CD4-positive, CD25-positive, alpha-beta regulatory T cell (primary cell): ENCODE measurements around the gene FBRSL1. TPM values are rescaled to one million over a fixed set of nuclear protein-coding genes. Genes with fewer than 3 reads are reported as not detected.

Experiments used
- ATAC-seq, 2 donors: fragments of 150-1000 bp; cut with Tn5 transposase; one replicate each; pipeline ENCODE4 v1.10.0; 2021; ENCODE audit warnings: low read depth in 2 of 2, moderate number of reproducible peaks in 2 of 2, moderate library complexity in 1 of 2
- DNase-seq, 3 donors: peaks; one replicate each; pipeline versions ENCODE4 v3.0.0 to v3.0.0-alpha.2; 2012 to 2022; ENCODE audit warnings: mixed read lengths in 1 of 3
- H3K27ac ChIP-seq: one replicate; pipeline ENCODE4 v1.7.0; 2013; ENCODE audit warnings: mild to moderate bottlenecking, low read length; ENCODE audit not compliant: insufficient read depth, poor library complexity, severe bottlenecking
- H3K27me3 ChIP-seq: one replicate; pipeline ENCODE4 v1.7.0; 2013; ENCODE audit warnings: low read length; ENCODE audit not compliant: control insufficient read depth, insufficient read depth
- H3K36me3 ChIP-seq: one replicate; pipeline ENCODE4 v1.7.0; 2013; ENCODE audit warnings: mild to moderate bottlenecking, low read length, moderate library complexity; ENCODE audit not compliant: control insufficient read depth, insufficient read depth
- H3K4me1 ChIP-seq: 2 replicates; pipeline ENCODE4 v1.7.0; 2013; ENCODE audit warnings: mild to moderate bottlenecking, low read length; ENCODE audit not compliant: insufficient read depth, control insufficient read depth, poor library complexity, severe bottlenecking
- H3K4me3 ChIP-seq: one replicate; pipeline ENCODE4 v1.7.0; 2013; ENCODE audit warnings: low read depth, mild to moderate bottlenecking, low read length, moderate library complexity
- H3K9me3 ChIP-seq, 2 experiments: 1 replicate in 1 of 2; 2 replicates in 1 of 2; pipeline ENCODE4 v1.7.0; 2013; ENCODE audit warnings: low read length in 2 of 2, mild to moderate bottlenecking in 1 of 2, moderate library complexity in 1 of 2; ENCODE audit not compliant: control insufficient read depth in 2 of 2
- H3K27ac Mint-ChIP-seq, 3 donors: one replicate each; pipeline ENCODE4 v1.8.0; 2020 to 2022; ENCODE audit warnings: mild to moderate bottlenecking in 3 of 3, mixed read lengths in 3 of 3, moderate library complexity in 2 of 3
- H3K27me3 Mint-ChIP-seq: one replicate; pipeline ENCODE4 v1.8.0; 2022; ENCODE audit warnings: mild to moderate bottlenecking, mixed read lengths
- H3K36me3 Mint-ChIP-seq: one replicate; pipeline ENCODE4 v1.8.0; 2020; ENCODE audit warnings: mixed read lengths
- H3K4me1 Mint-ChIP-seq, 4 donors: one replicate each; pipeline ENCODE4 v1.8.0; 2020 to 2022; ENCODE audit warnings: mixed read lengths in 4 of 4, mild to moderate bottlenecking in 1 of 4
- H3K4me3 Mint-ChIP-seq, 4 donors: one replicate each; pipeline ENCODE4 v1.8.0; 2020 to 2022; ENCODE audit warnings: mild to moderate bottlenecking in 4 of 4, mixed read lengths in 4 of 4, moderate library complexity in 3 of 4
- H3K9me3 Mint-ChIP-seq, 7 donors: one replicate each; pipeline ENCODE4 v1.8.0; 2020 to 2022; ENCODE audit warnings: mixed read lengths in 7 of 7, mild to moderate bottlenecking in 3 of 7, moderate library complexity in 2 of 7
- polyA plus RNA-seq, 4 donors: library from polyadenylated mRNA; unstranded; fragments of 300-500 nt; fragmentation: Illumina TruSeq; gene quantifications; one replicate each; pipeline ENCODE4 v1.2.3, GENCODE V29; 2021
- total RNA-seq: library from RNA; stranded (reverse); gene quantifications from one replicate; pipeline ENCODE4 v1.2.3, GENCODE V29; 2022

Gene FBRSL1
- total and polyA plus RNA-seq, 5 donors from 2014 or later = 0.16 to 94.6 (median 0.34) TPM

GRCh38 chr12:132450418-132451171 is 39.4 kb upstream of the FBRSL1 start:
- no peak for ATAC-seq

GRCh38 chr12:132451172-132451835 is 38.6 kb upstream of the FBRSL1 start:
- Histone ChIP-seq H3K27ac (no peak overlapping the region), H3K4me1 (peaks cover 21% of the 10 kb centered on the region), H3K9me3 (no peaks in the 10 kb centered on the region), H3K4me3 (no peak overlapping the region), H3K36me3 (no peaks in the 10 kb centered on the region), H3K27me3 (no peaks in the 10 kb centered on the region)
- ATAC-seq (peak; percentile 36 to 55), DNase-seq (no peak)
- Mint-ChIP-seq H3K27ac (no peak overlapping the region), H3K4me3 (no peak overlapping the region), H3K36me3 (no peaks in the 10 kb centered on the region), H3K27me3 (peaks cover 4% of the 10 kb centered on the region), H3K4me1 (peaks cover 0 to 40% (median 2%) of the 10 kb centered on the region in 4 donors), H3K9me3 (no peaks in the 10 kb centered on the region)

More at GRCh38 chr12:132450418-132451171, 39.4 kb upstream of the FBRSL1 start:
- H3K36me3 Mint-ChIP-seq = no peaks in the 10 kb centered on the region
- no peak for DNase-seq
- H3K27me3 ChIP-seq = no peaks in the 10 kb centered on the region
- H3K36me3 ChIP-seq = no peaks in the 10 kb centered on the region
- H3K4me3 ChIP-seq = no peak overlapping the region
- H3K27me3 Mint-ChIP-seq = peaks cover 4% of the 10 kb centered on the region
- H3K27ac ChIP-seq = no peak overlapping the region
- no peak overlapping the region for H3K4me3 Mint-ChIP-seq
- H3K9me3 ChIP-seq = no peaks in the 10 kb centered on the region
- peaks cover 0 to 47% (median 2%) of the 10 kb centered on the region in 4 donors for H3K4me1 Mint-ChIP-seq
- no peak overlapping the region for H3K27ac Mint-ChIP-seq
- H3K4me1 ChIP-seq = peaks cover 28% of the 10 kb centered on the region
- H3K9me3 Mint-ChIP-seq = peaks cover 0 to 3% (median 0%) of the 10 kb centered on the region in 7 donors

GRCh38 chr12:132451836-132452195 is 38.1 kb upstream of the FBRSL1 start:
- no peaks in the 10 kb centered on the region for H3K27me3 ChIP-seq
- no peak overlapping the region for H3K27ac Mint-ChIP-seq
- H3K4me1 ChIP-seq = peaks cover 19% of the 10 kb centered on the region
- DNase-seq (no peak), ATAC-seq (no peak)
- no peaks in the 10 kb centered on the region for H3K9me3 Mint-ChIP-seq
- no peaks in the 10 kb centered on the region for H3K36me3 Mint-ChIP-seq
- peaks cover 0 to 35% (median 2%) of the 10 kb centered on the region in 4 donors for H3K4me1 Mint-ChIP-seq
- H3K27me3 Mint-ChIP-seq = peaks cover 4% of the 10 kb centered on the region
- H3K4me3 ChIP-seq = no peak overlapping the region
- no peaks in the 10 kb centered on the region for H3K9me3 ChIP-seq
- H3K4me3 Mint-ChIP-seq = no peak overlapping the region
- H3K36me3 ChIP-seq = no peaks in the 10 kb centered on the region
- H3K27ac ChIP-seq = no peak overlapping the region

GRCh38 chr12:132452596-132453350 is 37.2 kb upstream of the FBRSL1 start:
- peaks cover 0 to 26% (median 2%) of the 10 kb centered on the region in 4 donors for H3K4me1 Mint-ChIP-seq
- H3K9me3 Mint-ChIP-seq = no peaks in the 10 kb centered on the region
- peaks cover 19% of the 10 kb centered on the region for H3K4me1 ChIP-seq

GRCh38 chr12:132453361-132454192 is 36.4 kb upstream of the FBRSL1 start:
- Mint-ChIP-seq H3K4me1 (peaks cover 0 to 19% (median 2%) of the 10 kb centered on the region in 4 donors), H3K4me3 (peak overlapping the region in 1 of 4 donors; percentile 22), H3K36me3 (no peaks in the 10 kb centered on the region), H3K27me3 (peaks cover 4% of the 10 kb centered on the region), H3K9me3 (no peaks in the 10 kb centered on the region), H3K27ac (peak overlapping the region in 1 of 3 donors; percentile 55)
- ATAC-seq (no peak), DNase-seq (no peak)
- Histone ChIP-seq H3K27me3 (no peaks in the 10 kb centered on the region), H3K36me3 (no peaks in the 10 kb centered on the region), H3K4me3 (no peak overlapping the region), H3K27ac (no peak overlapping the region), H3K4me1 (peaks cover 19% of the 10 kb centered on the region), H3K9me3 (no peaks in the 10 kb centered on the region)

More at GRCh38 chr12:132452596-132453350, 37.2 kb upstream of the FBRSL1 start:
- H3K4me3 ChIP-seq = no peak overlapping the region
- no peaks in the 10 kb centered on the region for H3K9me3 ChIP-seq
- ATAC-seq = no peak
- DNase-seq = no peak
- H3K27me3 Mint-ChIP-seq = peaks cover 4% of the 10 kb centered on the region
- no peaks in the 10 kb centered on the region for H3K27me3 ChIP-seq
- peak overlapping the region in 3 of 4 donors; percentile 11 to 38 (median 22) for H3K4me3 Mint-ChIP-seq
- no peaks in the 10 kb centered on the region for H3K36me3 ChIP-seq
- peak overlapping the region in 1 of 3 donors; percentile 93 for H3K27ac Mint-ChIP-seq
- H3K36me3 Mint-ChIP-seq = no peaks in the 10 kb centered on the region
- H3K27ac ChIP-seq = no peak overlapping the region

GRCh38 chr12:132454193-132454932 is 35.6 kb upstream of the FBRSL1 start:
- peaks cover 19% of the 10 kb centered on the region for H3K4me1 ChIP-seq
- Mint-ChIP-seq H3K27me3 (peaks cover 4% of the 10 kb centered on the region), H3K36me3 (no peaks in the 10 kb centered on the region), H3K27ac (no peak overlapping the region), H3K4me3 (no peak overlapping the region), H3K4me1 (peaks cover 0 to 14% (median 2%) of the 10 kb centered on the region in 4 donors), H3K9me3 (no peaks in the 10 kb centered on the region)
- no peaks in the 10 kb centered on the region for H3K27me3 ChIP-seq
- ATAC-seq = no peak
- H3K27ac ChIP-seq = no peak overlapping the region
- no peaks in the 10 kb centered on the region for H3K36me3 ChIP-seq
- no peaks in the 10 kb centered on the region for H3K9me3 ChIP-seq
- H3K4me3 ChIP-seq = no peak overlapping the region
- DNase-seq = no peak
